Measurements from ENCODE around the gene RARB.

RARB gene

GRCh38 chr3:25471081-25471768, 43.2 kb downstream of the RARB start:
- Histone ChIP-seq H3K4me3 (ENCODE audit: insufficient read length, low read depth) (no peak overlapping the region), H3K4me1 (ENCODE audit: insufficient read depth, insufficient read length) (no peaks in the 10 kb centered on the region), H3K36me3 (ENCODE audit: insufficient read depth, insufficient read length, low read length) (no peaks in the 10 kb centered on the region), H3K9ac (ENCODE audit: insufficient read length, low read depth) (peak overlapping the region; percentile 27), H3K9me3 (ENCODE audit: insufficient read depth, low read length) (no peaks in the 10 kb centered on the region), H3K27me3 (ENCODE audit: insufficient read depth, insufficient read length) (no peaks in the 10 kb centered on the region)
- TF ChIP-seq SUZ12 (IDR thresholded peaks at IDR 0.05; ENCODE audit: extremely low read depth, insufficient read depth, insufficient read length) (no peak), ZNF274 (IDR thresholded peaks at IDR 0.05; ENCODE audit: low read depth, low read length) (no peak), YY1 (IDR thresholded peaks at IDR 0.05; ENCODE audit: insufficient read depth, insufficient read length) (no peak)
- no peak for DNase-seq (ENCODE audit: low read depth, low spot score)

- Histone ChIP-seq H3K9me3 (ENCODE audit: insufficient read depth, low read length) (no peaks in the 10 kb centered on the region), H3K27me3 (ENCODE audit: insufficient read depth, insufficient read length) (no peaks in the 10 kb centered on the region), H3K9ac (ENCODE audit: insufficient read length, low read depth) (no peak overlapping the region), H3K36me3 (ENCODE audit: insufficient read depth, insufficient read length, low read length) (no peaks in the 10 kb centered on the region), H3K4me3 (ENCODE audit: insufficient read length, low read depth) (no peak overlapping the region), H3K4me1 (ENCODE audit: insufficient read depth, insufficient read length) (no peaks in the 10 kb centered on the region)
- DNase-seq (ENCODE audit: low read depth, low spot score) = no peak
- TF ChIP-seq SUZ12 (IDR thresholded peaks at IDR 0.05; ENCODE audit: extremely low read depth, insufficient read depth, insufficient read length) (no peak), YY1 (IDR thresholded peaks at IDR 0.05; ENCODE audit: insufficient read depth, insufficient read length) (no peak), ZNF274 (IDR thresholded peaks at IDR 0.05; ENCODE audit: low read depth, low read length) (no peak)
Observed at GRCh38 chr3:25472153-25472552, 44.1 kb downstream of the RARB start.

GRCh38 chr3:25472731-25473130, 44.7 kb downstream of the RARB start:
- no peaks in the 10 kb centered on the region for H3K27me3 ChIP-seq (ENCODE audit: insufficient read depth, insufficient read length)
- no peak overlapping the region for H3K4me3 ChIP-seq (ENCODE audit: insufficient read length, low read depth)
- H3K4me1 ChIP-seq (ENCODE audit: insufficient read depth, insufficient read length) = no peaks in the 10 kb centered on the region
- H3K9ac ChIP-seq (ENCODE audit: insufficient read length, low read depth) = no peak overlapping the region
- DNase-seq (ENCODE audit: low read depth, low spot score) = no peak
- TF ChIP-seq ZNF274 (IDR thresholded peaks at IDR 0.05; ENCODE audit: low read depth, low read length) = no peak
- no peak for TF ChIP-seq SUZ12 (IDR thresholded peaks at IDR 0.05; ENCODE audit: extremely low read depth, insufficient read depth, insufficient read length)
- no peak for TF ChIP-seq YY1 (IDR thresholded peaks at IDR 0.05; ENCODE audit: insufficient read depth, insufficient read length)
- H3K9me3 ChIP-seq (ENCODE audit: insufficient read depth, low read length) = no peaks in the 10 kb centered on the region
- H3K36me3 ChIP-seq (ENCODE audit: insufficient read depth, insufficient read length, low read length) = no peaks in the 10 kb centered on the region

GRCh38 chr3:25473246-25473645, 45.2 kb downstream of the RARB start:
- H3K4me1 ChIP-seq (ENCODE audit: insufficient read depth, insufficient read length) = no peaks in the 10 kb centered on the region

GRCh38 chr3:25474052-25474451, 46.0 kb downstream of the RARB start:
- Histone ChIP-seq H3K9ac (ENCODE audit: insufficient read length, low read depth) (no peak overlapping the region), H3K4me3 (ENCODE audit: insufficient read length, low read depth) (no peak overlapping the region), H3K9me3 (ENCODE audit: insufficient read depth, low read length) (no peaks in the 10 kb centered on the region), H3K36me3 (ENCODE audit: insufficient read depth, insufficient read length, low read length) (no peaks in the 10 kb centered on the region), H3K4me1 (ENCODE audit: insufficient read depth, insufficient read length) (no peaks in the 10 kb centered on the region), H3K27me3 (ENCODE audit: insufficient read depth, insufficient read length) (no peaks in the 10 kb centered on the region)
- DNase-seq (ENCODE audit: low read depth, low spot score) = no peak
- TF ChIP-seq ZNF274 (IDR thresholded peaks at IDR 0.05; ENCODE audit: low read depth, low read length) (no peak), SUZ12 (IDR thresholded peaks at IDR 0.05; ENCODE audit: extremely low read depth, insufficient read depth, insufficient read length) (no peak), YY1 (IDR thresholded peaks at IDR 0.05; ENCODE audit: insufficient read depth, insufficient read length) (no peak)

More at GRCh38 chr3:25473246-25473645, 45.2 kb downstream of the RARB start:
- no peaks in the 10 kb centered on the region for H3K27me3 ChIP-seq (ENCODE audit: insufficient read depth, insufficient read length)
- no peaks in the 10 kb centered on the region for H3K9me3 ChIP-seq (ENCODE audit: insufficient read depth, low read length)
- H3K4me3 ChIP-seq (ENCODE audit: insufficient read length, low read depth) = no peak overlapping the region
- no peak for DNase-seq (ENCODE audit: low read depth, low spot score)
- TF ChIP-seq ZNF274 (IDR thresholded peaks at IDR 0.05; ENCODE audit: low read depth, low read length) = no peak
- TF ChIP-seq YY1 (IDR thresholded peaks at IDR 0.05; ENCODE audit: insufficient read depth, insufficient read length) = no peak
- no peak for TF ChIP-seq SUZ12 (IDR thresholded peaks at IDR 0.05; ENCODE audit: extremely low read depth, insufficient read depth, insufficient read length)
- H3K9ac ChIP-seq (ENCODE audit: insufficient read length, low read depth) = no peak overlapping the region
- no peaks in the 10 kb centered on the region for H3K36me3 ChIP-seq (ENCODE audit: insufficient read depth, insufficient read length, low read length)

- Histone ChIP-seq H3K9ac (ENCODE audit: insufficient read length, low read depth) (no peak overlapping the region), H3K36me3 (ENCODE audit: insufficient read depth, insufficient read length, low read length) (no peaks in the 10 kb centered on the region), H3K27me3 (ENCODE audit: insufficient read depth, insufficient read length) (no peaks in the 10 kb centered on the region), H3K4me3 (ENCODE audit: insufficient read length, low read depth) (no peak overlapping the region), H3K4me1 (ENCODE audit: insufficient read depth, insufficient read length) (no peaks in the 10 kb centered on the region), H3K9me3 (ENCODE audit: insufficient read depth, low read length) (no peaks in the 10 kb centered on the region)
- TF ChIP-seq SUZ12 (IDR thresholded peaks at IDR 0.05; ENCODE audit: extremely low read depth, insufficient read depth, insufficient read length) (no peak), YY1 (IDR thresholded peaks at IDR 0.05; ENCODE audit: insufficient read depth, insufficient read length) (no peak), ZNF274 (IDR thresholded peaks at IDR 0.05; ENCODE audit: low read depth, low read length) (no peak)
- no peak for DNase-seq (ENCODE audit: low read depth, low spot score)
Observed at GRCh38 chr3:25476639-25477038, 48.6 kb downstream of the RARB start.

GRCh38 chr3:25478211-25478757, 50.2 kb downstream of the RARB start:
- Histone ChIP-seq H3K4me3 (ENCODE audit: insufficient read length, low read depth) (no peak overlapping the region), H3K27me3 (ENCODE audit: insufficient read depth, insufficient read length) (no peaks in the 10 kb centered on the region), H3K4me1 (ENCODE audit: insufficient read depth, insufficient read length) (no peaks in the 10 kb centered on the region), H3K36me3 (ENCODE audit: insufficient read depth, insufficient read length, low read length) (no peaks in the 10 kb centered on the region), H3K9ac (ENCODE audit: insufficient read length, low read depth) (no peak overlapping the region), H3K9me3 (ENCODE audit: insufficient read depth, low read length) (no peaks in the 10 kb centered on the region)
- no peak for TF ChIP-seq SUZ12 (IDR thresholded peaks at IDR 0.05; ENCODE audit: extremely low read depth, insufficient read depth, insufficient read length)
- no peak for TF ChIP-seq YY1 (IDR thresholded peaks at IDR 0.05; ENCODE audit: insufficient read depth, insufficient read length)
- no peak for TF ChIP-seq ZNF274 (IDR thresholded peaks at IDR 0.05; ENCODE audit: low read depth, low read length)
- DNase-seq (ENCODE audit: low read depth, low spot score) = no peak

Data from NT2/D1 (cell line).